AG09309 (cell line): ENCODE results near the gene TUBGCP6.

Experiments used
- DNase-seq: peaks from one replicate; pipeline ENCODE4 v3.0.0-alpha.2; 2010; ENCODE audit warnings: low read depth
- H3K4me3 ChIP-seq: 2 replicates; pipeline ENCODE4 v1.5.1; 2011; ENCODE audit warnings: mild to moderate bottlenecking, low read depth, low read length, moderate library complexity; ENCODE audit not compliant: control insufficient read depth
- TF ChIP-seq, protein P1 (sequence below): IDR thresholded peaks from 2 replicates; pipeline ENCODE4 v1.5.1; 2011; ENCODE audit warnings: mild to moderate bottlenecking, low read depth, low read length, inconsistent platforms; ENCODE audit not compliant: insufficient read depth, control insufficient read depth; ENCODE audit errors: missing control alignments

The TUBGCP6 gene

DNA sequence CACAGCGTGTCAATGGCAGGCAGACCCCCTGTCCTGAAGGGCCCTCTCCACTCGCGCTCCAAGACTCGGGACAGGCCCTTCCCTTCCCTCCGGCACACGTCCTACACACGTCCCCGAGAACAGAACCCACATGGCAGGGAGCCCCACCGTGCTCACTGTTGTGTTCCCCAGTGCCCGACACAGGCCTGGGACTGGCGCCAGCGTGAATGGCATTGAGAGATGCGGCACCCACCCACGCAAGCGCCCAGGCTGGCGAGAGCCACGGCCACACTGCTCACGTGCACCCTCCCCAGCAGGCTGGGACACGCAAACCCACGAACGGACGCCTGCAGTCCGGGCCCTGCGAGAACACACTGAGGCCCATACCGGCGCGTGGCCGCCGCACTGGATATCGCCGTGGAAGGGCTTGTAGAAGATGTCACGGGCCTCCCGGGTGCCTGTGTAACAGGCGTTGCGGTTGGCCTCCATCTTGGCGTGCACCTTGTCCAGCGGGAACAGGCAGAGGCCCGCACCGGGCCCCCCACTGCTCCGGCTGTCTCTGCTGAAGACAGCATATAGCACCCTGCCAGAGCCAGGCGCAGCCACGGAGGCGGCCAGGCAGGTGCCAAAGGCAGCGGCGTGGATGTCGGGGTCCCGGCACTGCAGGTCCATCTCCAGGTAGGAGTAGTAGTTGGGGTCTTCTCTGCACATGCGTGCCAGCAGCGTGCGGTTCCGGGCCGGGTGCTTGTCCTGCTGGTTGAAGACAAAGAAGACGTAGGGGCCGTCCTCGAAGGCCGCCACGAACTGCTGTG, 44.5 kb upstream of the TUBGCP6 start:
- TF ChIP-seq, protein P1, sequence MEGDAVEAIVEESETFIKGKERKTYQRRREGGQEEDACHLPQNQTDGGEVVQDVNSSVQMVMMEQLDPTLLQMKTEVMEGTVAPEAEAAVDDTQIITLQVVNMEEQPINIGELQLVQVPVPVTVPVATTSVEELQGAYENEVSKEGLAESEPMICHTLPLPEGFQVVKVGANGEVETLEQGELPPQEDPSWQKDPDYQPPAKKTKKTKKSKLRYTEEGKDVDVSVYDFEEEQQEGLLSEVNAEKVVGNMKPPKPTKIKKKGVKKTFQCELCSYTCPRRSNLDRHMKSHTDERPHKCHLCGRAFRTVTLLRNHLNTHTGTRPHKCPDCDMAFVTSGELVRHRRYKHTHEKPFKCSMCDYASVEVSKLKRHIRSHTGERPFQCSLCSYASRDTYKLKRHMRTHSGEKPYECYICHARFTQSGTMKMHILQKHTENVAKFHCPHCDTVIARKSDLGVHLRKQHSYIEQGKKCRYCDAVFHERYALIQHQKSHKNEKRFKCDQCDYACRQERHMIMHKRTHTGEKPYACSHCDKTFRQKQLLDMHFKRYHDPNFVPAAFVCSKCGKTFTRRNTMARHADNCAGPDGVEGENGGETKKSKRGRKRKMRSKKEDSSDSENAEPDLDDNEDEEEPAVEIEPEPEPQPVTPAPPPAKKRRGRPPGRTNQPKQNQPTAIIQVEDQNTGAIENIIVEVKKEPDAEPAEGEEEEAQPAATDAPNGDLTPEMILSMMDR, result no peak
- no peak for DNase-seq
- no peak overlapping the region for H3K4me3 ChIP-seq

DNA sequence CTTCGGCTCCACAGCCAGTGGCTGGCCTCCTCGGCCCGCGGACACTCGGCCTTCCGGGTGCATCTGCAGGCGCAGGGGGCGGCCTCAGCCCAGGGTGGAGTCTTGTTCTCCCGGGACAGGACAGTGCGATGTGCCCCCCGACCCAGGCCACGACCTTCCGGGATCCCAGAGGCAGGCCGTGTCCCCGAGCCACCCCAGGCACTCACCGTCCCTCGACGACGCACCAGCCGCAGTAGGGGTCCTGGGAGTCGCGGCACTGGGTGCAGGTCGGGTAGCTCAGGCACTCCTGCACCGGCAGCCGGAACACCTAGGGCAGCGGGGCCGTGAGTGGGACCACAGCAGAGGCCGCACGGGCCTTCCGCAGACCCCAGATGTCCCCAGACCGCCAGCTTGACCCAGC, 42.9 kb upstream of the TUBGCP6 start:
- DNase-seq, result no peak
- TF ChIP-seq, protein P1, result no peak
- H3K4me3 ChIP-seq, result no peak overlapping the region

DNA sequence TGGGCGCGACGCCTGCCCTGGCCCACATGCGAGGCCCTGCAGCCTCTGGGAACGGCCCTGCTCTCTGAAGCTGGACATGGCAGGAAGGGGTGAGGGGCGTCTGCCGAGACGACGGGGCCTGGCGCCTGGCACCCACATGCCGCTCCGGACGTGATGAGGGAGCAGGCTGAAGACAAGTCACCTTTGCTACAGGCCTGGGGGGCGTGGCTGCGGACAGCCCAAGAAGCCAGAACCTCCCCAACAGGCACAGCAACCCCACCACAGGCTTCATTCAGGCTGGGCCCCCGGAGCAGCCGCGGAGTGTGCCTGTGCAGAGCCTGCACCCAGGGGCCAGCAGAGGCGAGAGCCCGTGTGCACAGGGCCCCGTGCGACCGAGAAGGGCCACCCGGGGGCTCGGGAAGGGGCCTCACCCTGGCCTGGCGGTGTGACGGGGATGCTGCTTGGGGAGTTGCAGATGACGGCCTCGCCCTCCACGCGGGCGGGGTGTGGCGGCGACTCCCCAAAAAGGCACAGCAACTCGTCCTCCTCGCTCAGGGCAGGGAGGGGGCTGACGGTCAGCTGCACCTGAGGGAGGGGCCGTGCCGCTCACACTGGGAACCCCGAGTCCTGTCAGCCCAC, 42.0 kb upstream of the TUBGCP6 start:
- no peak overlapping the region for H3K4me3 ChIP-seq
- TF ChIP-seq, protein P1, result no peak
- DNase-seq, result no peak

DNA sequence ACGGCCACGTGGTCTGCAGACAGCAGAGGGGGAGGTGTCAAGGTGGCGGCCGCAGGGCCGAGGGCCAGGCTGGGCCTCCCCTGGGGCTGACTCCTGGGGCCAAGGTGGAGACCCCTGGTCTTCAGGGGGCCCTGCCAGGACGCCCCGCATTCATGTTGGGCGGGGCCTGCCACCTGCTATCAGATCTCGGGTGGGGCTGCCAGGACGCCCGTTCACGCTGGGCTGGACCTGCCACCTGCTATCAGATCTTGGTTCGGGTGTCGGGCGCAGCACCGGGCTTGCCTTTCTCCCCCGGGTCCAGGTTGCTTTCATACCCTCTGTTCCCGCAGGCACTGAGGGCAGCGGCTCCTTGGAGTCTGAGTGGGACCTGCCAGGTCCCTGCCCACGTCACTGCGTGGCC, 41.5 kb upstream of the TUBGCP6 start:
- H3K4me3 ChIP-seq, result no peak overlapping the region
- TF ChIP-seq, protein P1, result no peak
- DNase-seq, result no peak

DNA sequence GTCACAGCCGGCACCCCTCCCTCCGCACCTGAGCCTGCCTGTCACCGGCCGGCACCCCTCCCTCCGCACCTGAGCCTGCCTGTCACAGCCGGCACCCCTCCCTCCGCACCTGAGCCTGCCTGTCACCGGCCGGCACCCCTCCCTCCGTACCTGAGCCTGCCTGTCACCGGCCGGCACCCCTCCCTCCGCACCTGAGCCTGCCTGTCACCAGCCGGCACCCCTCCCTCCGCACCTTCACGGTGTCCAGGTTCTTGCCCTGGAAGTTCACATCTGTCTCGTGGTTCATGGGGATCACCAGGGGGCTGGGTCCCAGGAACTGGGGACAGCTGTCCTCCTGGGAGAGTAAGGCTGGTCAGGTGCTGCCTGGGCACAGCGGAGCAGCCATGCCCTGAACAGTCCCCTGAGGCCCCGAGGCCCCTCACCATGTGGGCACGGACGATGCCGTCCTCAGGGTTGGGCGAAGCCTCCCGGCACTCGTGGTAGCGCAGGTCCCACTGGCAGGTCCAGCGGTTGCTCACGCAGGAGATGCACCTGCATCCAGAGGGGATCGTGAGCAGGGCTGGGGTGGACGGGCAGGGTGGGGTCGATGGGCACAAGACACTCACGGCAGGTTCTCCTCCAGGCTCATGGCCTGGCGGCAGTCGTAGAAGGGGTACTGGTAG, 40.9 kb upstream of the TUBGCP6 start:
- TF ChIP-seq, protein P1, result no peak
- no peak overlapping the region for H3K4me3 ChIP-seq

DNA sequence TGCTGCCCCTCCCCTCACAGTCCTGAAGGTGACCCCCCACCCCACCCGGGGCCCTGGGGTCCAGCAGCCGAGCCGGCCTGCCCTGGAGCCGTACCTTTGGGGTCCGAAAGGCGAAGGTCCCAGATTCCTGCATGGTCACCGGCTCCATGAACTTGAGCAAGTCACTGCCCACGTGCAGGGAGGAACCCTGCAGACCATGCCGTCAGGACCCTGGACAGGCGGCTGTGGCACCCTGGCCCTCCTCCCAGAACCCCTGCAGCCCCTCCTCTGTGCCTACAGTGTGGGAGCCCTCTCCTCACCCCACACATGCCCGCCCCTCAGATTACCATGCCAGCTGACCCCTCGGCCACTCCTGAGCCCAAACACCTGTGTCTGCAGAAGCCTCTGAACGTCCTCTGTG, 39.7 kb upstream of the TUBGCP6 start:
- H3K4me3 ChIP-seq, result no peak overlapping the region
- no peak for DNase-seq
- TF ChIP-seq, protein P1, result no peak

More for the DNA sequence above, 40.9 kb upstream of the TUBGCP6 start:
- no peak for DNase-seq
